BJ (cell line): ENCODE measurements around the gene RB1. TPM values are rescaled to one million over a fixed set of nuclear protein-coding genes. Genes with fewer than 3 reads are reported as not detected.

Experiments
- CTCF ChIA-PET: fragments of 350-600 bp; formaldehyde crosslinking; extraction: SDS; loops from one replicate; lab custom pipeline; 2021; ENCODE audit warnings: antibody characterized with exemption, inconsistent platforms; lab: Yijun Ruan, JAX
- POLR2A ChIA-PET: fragments of 300-600 bp; sonication (Branson Sonifier 250); formaldehyde crosslinking; extraction: SDS; loops from one replicate; lab custom pipeline; 2021; ENCODE audit warnings: antibody characterized with exemption; lab: Charles Lee
- DNase-seq: peaks from one replicate; pipeline ENCODE4 v3.0.0-alpha.2; 2011; ENCODE audit warnings: low read depth
- H3K27me3 ChIP-seq: 2 replicates; pipeline ENCODE4 v1.6.0; 2011; ENCODE audit warnings: low read length; ENCODE audit not compliant: control insufficient read depth, insufficient read depth
- H3K36me3 ChIP-seq: 2 replicates; pipeline ENCODE4 v1.5.1; 2011; ENCODE audit warnings: low read length; ENCODE audit not compliant: control insufficient read depth, insufficient read depth
- H3K4me3 ChIP-seq: 2 replicates; pipeline ENCODE4 v1.5.1; 2011; ENCODE audit warnings: low read depth, mild to moderate bottlenecking, control low read depth, low read length
- polyA plus RNA-seq: library from polyadenylated mRNA; depleted of rRNA; stranded (reverse); fragments of >200 nt; gene quantifications from 2 replicates; pipeline ENCODE4 v1.2.3, GENCODE V29; 2011
- TF ChIP-seq, protein P1 (sequence below): IDR thresholded peaks from 2 replicates; pipeline ENCODE4 v1.5.1; 2011; ENCODE audit warnings: low read depth, mild to moderate bottlenecking, control low read depth, inconsistent platforms, low read length, moderate library complexity; ENCODE audit not compliant: insufficient read depth

RB1 gene
- polyA plus RNA-seq, 1 experiment, result 11.2 TPM

- ChIA-PET CTCF (no interaction called here), POLR2A (interaction anchor here (0.6 kb wide), 1 partner anchor 343 kb away, joined by 4 read pairs; no protein-coding TSS in a partner anchor)
- DNase-seq, result no peak
- Histone ChIP-seq H3K4me3 (no peak overlapping the region), H3K27me3 (no peaks in the 10 kb centered on the region), H3K36me3 (no peaks in the 10 kb centered on the region)
- TF ChIP-seq, protein P1, sequence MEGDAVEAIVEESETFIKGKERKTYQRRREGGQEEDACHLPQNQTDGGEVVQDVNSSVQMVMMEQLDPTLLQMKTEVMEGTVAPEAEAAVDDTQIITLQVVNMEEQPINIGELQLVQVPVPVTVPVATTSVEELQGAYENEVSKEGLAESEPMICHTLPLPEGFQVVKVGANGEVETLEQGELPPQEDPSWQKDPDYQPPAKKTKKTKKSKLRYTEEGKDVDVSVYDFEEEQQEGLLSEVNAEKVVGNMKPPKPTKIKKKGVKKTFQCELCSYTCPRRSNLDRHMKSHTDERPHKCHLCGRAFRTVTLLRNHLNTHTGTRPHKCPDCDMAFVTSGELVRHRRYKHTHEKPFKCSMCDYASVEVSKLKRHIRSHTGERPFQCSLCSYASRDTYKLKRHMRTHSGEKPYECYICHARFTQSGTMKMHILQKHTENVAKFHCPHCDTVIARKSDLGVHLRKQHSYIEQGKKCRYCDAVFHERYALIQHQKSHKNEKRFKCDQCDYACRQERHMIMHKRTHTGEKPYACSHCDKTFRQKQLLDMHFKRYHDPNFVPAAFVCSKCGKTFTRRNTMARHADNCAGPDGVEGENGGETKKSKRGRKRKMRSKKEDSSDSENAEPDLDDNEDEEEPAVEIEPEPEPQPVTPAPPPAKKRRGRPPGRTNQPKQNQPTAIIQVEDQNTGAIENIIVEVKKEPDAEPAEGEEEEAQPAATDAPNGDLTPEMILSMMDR, result no peak
Observed at GRCh38 chr13:48386816-48387215, 83.3 kb downstream of the RB1 start.

DNA sequence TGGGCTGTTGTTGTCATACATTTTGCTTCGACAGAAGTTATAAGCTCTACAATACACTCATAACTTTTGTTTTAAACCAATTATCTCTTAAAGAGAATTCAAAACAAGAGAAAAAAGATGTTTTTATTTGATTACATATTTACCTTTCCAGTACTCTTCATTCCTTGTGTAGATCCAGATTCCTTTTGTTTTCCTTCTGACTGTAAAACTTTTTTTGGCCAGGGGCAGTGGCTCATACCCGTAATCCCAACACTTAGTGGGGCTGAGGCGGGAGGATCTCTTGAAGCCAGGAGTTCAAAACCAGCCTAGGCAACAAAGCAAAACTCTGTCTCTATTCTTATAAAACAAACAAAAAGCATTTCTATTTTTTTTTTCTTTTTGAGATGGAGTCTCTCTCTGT is 87.7 kb downstream of the RB1 start:
- H3K27me3 ChIP-seq, result no peaks in the 10 kb centered on the region
- no peak overlapping the region for H3K4me3 ChIP-seq
- ChIA-PET CTCF (interaction anchor here (0.6 kb wide), 1 partner anchor 15 kb away, joined by 3 read pairs; no protein-coding TSS in a partner anchor), POLR2A (no interaction called here)
- TF ChIP-seq, protein P1, result no peak
- peaks cover 4% of the 10 kb centered on the region; the same call in 1 of the 2 replicates for H3K36me3 ChIP-seq
- no peak for DNase-seq

DNA sequence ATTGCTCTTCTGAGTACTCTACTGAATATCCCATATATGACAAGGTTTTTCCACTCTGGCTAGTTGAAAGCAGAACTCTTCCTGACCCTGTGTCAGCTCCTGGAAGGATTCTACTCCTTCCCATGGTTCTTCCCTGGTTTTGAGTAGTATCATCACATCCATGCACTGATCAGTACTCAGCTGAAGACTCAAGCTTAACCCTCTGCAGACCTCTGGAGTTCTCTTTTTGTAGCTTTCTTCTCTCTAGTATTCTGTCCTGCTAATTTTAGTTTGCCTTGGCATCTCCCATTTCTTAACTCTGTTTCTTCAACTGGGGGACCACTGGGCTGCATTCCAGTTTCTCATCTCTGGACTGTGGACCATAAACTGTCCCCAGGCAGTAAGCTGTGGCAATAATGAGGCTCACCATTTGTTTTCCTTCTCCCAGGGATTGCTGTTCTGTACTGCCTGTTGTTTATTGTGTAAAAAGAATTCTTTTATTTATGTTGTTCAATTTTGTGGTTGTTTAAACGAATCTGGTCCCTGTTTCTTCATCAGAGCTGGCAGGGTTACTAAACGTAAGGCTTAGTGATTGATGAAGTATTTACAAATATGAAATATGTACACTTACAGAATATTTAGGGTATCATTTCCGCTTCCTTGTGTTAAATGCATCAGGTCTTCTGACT is 89.6 kb downstream of the RB1 start:
- POLR2A ChIA-PET, result no interaction called here
- TF ChIP-seq, protein P1, result no peak
- CTCF ChIA-PET, result interaction anchor here (0.9 kb wide), 1 partner anchor 21 kb away, joined by 7 read pairs; no protein-coding TSS in a partner anchor
- Histone ChIP-seq H3K36me3 (peaks cover 4% of the 10 kb centered on the region; the same call in 1 of the 2 replicates), H3K27me3 (no peaks in the 10 kb centered on the region), H3K4me3 (no peak overlapping the region)
- no peak for DNase-seq

GRCh38 chr13:48393698-48394085 is 90.1 kb downstream of the RB1 start:
- DNase-seq, result no peak
- H3K27me3 ChIP-seq, result no peaks in the 10 kb centered on the region
- no peak overlapping the region for H3K4me3 ChIP-seq
- ChIA-PET POLR2A (no interaction called here), CTCF (interaction anchor here (0.9 kb wide), 1 partner anchor 21 kb away, joined by 7 read pairs; no protein-coding TSS in a partner anchor)
- TF ChIP-seq, protein P1, result no peak
- peaks cover 4% of the 10 kb centered on the region; the same call in 1 of the 2 replicates for H3K36me3 ChIP-seq

GRCh38 chr13:48397744-48398143 is 94.2 kb downstream of the RB1 start:
- CTCF ChIA-PET, result no interaction called here
- peaks cover 4% of the 10 kb centered on the region; the same call in 1 of the 2 replicates for H3K36me3 ChIP-seq
- TF ChIP-seq, protein P1, result no peak
- H3K27me3 ChIP-seq, result no peaks in the 10 kb centered on the region
- DNase-seq, result no peak
- H3K4me3 ChIP-seq, result no peak overlapping the region
- POLR2A ChIA-PET, result no interaction called here
